ENCODE measurements around the gene OR51G2. TPM values are rescaled to one million over a fixed set of nuclear protein-coding genes. Genes with fewer than 3 reads are reported as not detected.

The OR51G2 gene
- polyA plus RNA-seq, 1 of the 3 experiments (the other 2 are of a cell fraction) = not detected

GRCh38 chr11:4916581-4916980 is 2.6 kb downstream of the OR51G2 start (continued):
- TF ChIP-seq FOSL2 (IDR thresholded peaks at IDR 0.05; ENCODE audit: borderline replicate concordance, low read depth) = no peak
- no peak for TF ChIP-seq RFX5 (IDR thresholded peaks at IDR 0.05; ENCODE audit: low read length)
- no peak for TF ChIP-seq CHD2 (IDR thresholded peaks at IDR 0.05; ENCODE audit: low read length, partially characterized antibody)
- TF ChIP-seq NRF1 (IDR thresholded peaks at IDR 0.05; ENCODE audit: low read depth, low read length) = no peak
- no peak for TF ChIP-seq ELF1 (IDR thresholded peaks at IDR 0.05)
- no peak for TF ChIP-seq YY1 (IDR thresholded peaks at IDR 0.05; ENCODE audit: low read depth)
- TF ChIP-seq FOXJ3 (CRISPR knock-in tag; IDR thresholded peaks at IDR 0.05) = no peak
- no peak for TF ChIP-seq MAX (IDR thresholded peaks at IDR 0.05; ENCODE audit: low read depth)

DNA sequence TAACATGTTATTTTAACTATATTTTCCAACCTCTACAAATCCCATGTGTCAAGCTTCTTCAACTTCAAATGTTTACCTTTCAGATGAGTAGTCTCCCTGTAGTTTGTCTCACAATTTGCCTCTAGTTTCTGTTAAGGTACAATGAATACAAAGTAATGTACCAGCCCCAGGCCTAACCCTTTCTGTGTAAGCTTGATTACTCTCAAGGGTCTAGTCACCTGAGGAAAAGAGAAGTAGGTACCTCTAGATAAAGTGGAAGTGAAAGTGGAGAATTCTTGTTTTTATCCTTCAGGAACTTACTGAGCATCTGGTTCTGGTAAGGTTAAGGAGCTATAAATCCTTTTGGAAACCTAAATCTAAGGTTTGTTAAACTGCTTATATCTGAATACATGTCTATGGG is 15.7 kb downstream of the OR51G2 start, which contains the start of gene OR51A7:
Gene OR51A7, plus strand, starts transcription at position 300 of the 400 bp plus-strand sequence. CDS start 3,587 bp downstream, outside the sequence.
- Histone ChIP-seq H3K27ac (ENCODE audit: low read depth in 2 of 2, low read length in 1 of 2) (no peak within 1 kb of the TSS), H3K9ac (no peak within 1 kb of the TSS), H2AFZ (ENCODE audit: low read depth) (no peak within 1 kb of the TSS), H3K4me2 (no peak within 1 kb of the TSS), H3K9me2 (no peaks in the 10 kb centered on the region), H3K36me3 (replicated peaks in 1 of 2; ENCODE audit: control insufficient read depth in 1 of 2, insufficient read depth in 2 of 2, low read length in 1 of 2) (no peaks in the 10 kb centered on the region), H3K79me2 (ENCODE audit: insufficient read depth) (no peaks in the 10 kb centered on the region), H4K20me1 (ENCODE audit: insufficient read depth) (no peaks in the 10 kb centered on the region), H3K27me3 (ENCODE audit: insufficient read depth) (no peaks in the 10 kb centered on the region), H3F3A (replicated peaks; ENCODE audit: insufficient read depth) (no peaks in the 10 kb centered on the region), H3K9me3 (no peaks in the 10 kb centered on the region), H3K4me1 (ENCODE audit: control insufficient read depth in 1 of 2, insufficient read depth in 2 of 2, low read depth in 1 of 2, low read length in 1 of 2) (no peaks in the 10 kb centered on the region), H3K4me3 (ENCODE audit: low read depth in 2 of 2, low read length in 1 of 2) (no peak within 1 kb of the TSS)
- POLR2A ChIA-PET = no interaction called here
- TF ChIP-seq FOSL2 (IDR thresholded peaks at IDR 0.05; ENCODE audit: borderline replicate concordance, low read depth) (no peak), RFX5 (IDR thresholded peaks at IDR 0.05; ENCODE audit: low read length) (no peak), POLR2AphosphoS5 (IDR thresholded peaks at IDR 0.05; ENCODE audit: low read depth, low read length) (no peak), MEF2A (IDR thresholded peaks at IDR 0.05; ENCODE audit: borderline replicate concordance, low read depth) (no peak), GATA2 (CRISPR knock-in tag; IDR thresholded peaks at IDR 0.05) (no peak), MXI1 (IDR thresholded peaks at IDR 0.05; ENCODE audit: low read depth, low read length) (no peak), YY1 (IDR thresholded peaks at IDR 0.05; ENCODE audit: low read depth) (no peak), ELF1 (IDR thresholded peaks at IDR 0.05) (no peak), RCOR1 (IDR thresholded peaks at IDR 0.05; ENCODE audit: low read length) (no peak), NFIC (IDR thresholded peaks at IDR 0.05; ENCODE audit: borderline replicate concordance) (no peak), EP300 (IDR thresholded peaks at IDR 0.05; ENCODE audit: borderline replicate concordance in 1 of 2, low read depth in 1 of 2, low read length in 1 of 2) (no peak), MAX (IDR thresholded peaks at IDR 0.05; ENCODE audit: low read depth) (no peak), FOXJ3 (CRISPR knock-in tag; IDR thresholded peaks at IDR 0.05) (no peak), RXRA (IDR thresholded peaks at IDR 0.05; ENCODE audit: borderline replicate concordance, low read depth) (no peak), GABPA (IDR thresholded peaks at IDR 0.05; ENCODE audit: low read depth) (no peak)
- TF ChIP-seq, protein P1, sequence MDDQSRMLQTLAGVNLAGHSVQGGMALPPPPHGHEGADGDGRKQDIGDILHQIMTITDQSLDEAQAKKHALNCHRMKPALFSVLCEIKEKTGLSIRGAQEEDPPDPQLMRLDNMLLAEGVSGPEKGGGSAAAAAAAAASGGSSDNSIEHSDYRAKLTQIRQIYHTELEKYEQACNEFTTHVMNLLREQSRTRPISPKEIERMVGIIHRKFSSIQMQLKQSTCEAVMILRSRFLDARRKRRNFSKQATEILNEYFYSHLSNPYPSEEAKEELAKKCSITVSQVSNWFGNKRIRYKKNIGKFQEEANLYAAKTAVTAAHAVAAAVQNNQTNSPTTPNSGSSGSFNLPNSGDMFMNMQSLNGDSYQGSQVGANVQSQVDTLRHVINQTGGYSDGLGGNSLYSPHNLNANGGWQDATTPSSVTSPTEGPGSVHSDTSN (IDR thresholded peaks at IDR 0.05) = no peak
- no peak for DNase-seq
- CTCF ChIA-PET = no interaction called here

All from SK-N-SH (cell line).